ENCODE data around the gene MTA1.

MTA1 gene

DNA sequence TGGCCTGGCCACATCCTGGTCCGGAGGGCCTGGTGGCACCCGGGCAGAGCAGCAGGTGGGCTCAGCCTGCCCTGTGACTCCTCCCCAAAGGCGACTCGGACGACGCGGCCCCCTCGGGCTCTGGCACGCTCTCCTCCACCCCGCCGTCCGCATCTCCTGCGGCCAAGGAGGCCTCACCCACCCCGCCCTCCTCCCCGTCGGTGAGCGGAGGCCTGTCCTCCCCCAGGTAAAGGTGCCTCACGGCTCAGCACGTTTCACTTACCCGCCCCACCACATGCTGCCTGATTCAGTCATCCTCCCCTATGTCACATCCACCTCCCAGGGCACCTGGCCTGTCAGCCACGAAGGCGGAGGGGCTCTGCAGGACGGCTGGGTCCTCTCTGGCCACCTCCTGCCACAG is 28.1 kb upstream of the MTA1 start:
- TF ChIP-seq, protein P1, sequence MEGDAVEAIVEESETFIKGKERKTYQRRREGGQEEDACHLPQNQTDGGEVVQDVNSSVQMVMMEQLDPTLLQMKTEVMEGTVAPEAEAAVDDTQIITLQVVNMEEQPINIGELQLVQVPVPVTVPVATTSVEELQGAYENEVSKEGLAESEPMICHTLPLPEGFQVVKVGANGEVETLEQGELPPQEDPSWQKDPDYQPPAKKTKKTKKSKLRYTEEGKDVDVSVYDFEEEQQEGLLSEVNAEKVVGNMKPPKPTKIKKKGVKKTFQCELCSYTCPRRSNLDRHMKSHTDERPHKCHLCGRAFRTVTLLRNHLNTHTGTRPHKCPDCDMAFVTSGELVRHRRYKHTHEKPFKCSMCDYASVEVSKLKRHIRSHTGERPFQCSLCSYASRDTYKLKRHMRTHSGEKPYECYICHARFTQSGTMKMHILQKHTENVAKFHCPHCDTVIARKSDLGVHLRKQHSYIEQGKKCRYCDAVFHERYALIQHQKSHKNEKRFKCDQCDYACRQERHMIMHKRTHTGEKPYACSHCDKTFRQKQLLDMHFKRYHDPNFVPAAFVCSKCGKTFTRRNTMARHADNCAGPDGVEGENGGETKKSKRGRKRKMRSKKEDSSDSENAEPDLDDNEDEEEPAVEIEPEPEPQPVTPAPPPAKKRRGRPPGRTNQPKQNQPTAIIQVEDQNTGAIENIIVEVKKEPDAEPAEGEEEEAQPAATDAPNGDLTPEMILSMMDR (IDR thresholded peaks at IDR 0.05; ENCODE audit: borderline replicate concordance, control extremely low read depth, extremely low read depth, insufficient read depth, missing control alignments): no peak
- DNase-seq (ENCODE audit: low spot score): no peak
- in situ Hi-C loops (cut with MboI; ENCODE audit: low sequenced_read_pairs, unreplicated experiment): no loop called here

DNA sequence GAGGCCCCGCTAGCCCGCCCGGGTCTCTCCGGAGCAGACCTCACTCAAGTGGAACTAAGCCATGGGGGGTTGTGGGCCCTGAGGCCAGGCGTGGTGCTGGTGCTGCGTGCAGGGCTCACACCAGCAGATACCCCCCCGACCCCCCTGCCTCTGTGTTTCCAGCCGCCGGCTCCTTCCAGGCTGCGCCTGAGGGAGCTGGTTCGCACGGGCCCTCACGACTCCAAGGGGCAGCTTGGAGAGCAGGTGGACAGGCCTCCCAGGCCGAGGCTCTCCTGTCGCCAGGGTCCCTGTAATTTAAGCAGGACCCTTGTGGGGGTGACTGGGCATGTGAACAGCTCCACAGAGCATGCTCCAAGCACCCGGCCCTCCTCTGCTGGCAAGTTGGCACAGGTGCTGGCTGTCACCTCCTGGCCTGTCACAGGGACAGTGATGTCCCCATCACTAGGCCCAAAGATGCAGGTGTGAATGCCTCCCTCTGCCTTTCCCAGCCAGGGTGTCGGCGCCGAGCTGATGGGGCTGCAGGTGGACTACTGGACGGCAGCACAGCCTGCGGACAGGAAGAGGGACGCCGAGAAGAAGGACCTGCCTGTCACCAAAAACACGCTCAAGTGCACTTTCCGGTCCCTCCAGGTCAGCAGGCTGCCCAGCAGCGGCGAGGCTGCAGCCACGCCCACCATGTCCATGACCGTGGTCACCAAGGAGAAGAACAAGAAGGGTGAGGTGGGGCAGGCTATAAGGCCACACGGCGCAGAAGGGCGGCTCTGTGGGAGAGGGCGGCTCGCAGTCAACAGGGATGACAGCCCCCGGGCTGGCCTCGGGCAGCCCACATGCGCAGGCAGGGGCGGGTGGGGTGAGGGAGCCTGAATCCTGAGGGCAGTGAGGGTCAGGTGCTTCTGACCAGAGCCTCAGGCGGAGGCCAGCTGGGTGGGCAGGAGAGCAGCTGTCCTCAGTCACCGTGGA is 27.2 kb upstream of the MTA1 start:
- DNase-seq (ENCODE audit: low spot score): no peak
- TF ChIP-seq, protein P1 (IDR thresholded peaks at IDR 0.05; ENCODE audit: borderline replicate concordance, control extremely low read depth, extremely low read depth, insufficient read depth, missing control alignments): no peak
- in situ Hi-C loops (cut with MboI; ENCODE audit: low sequenced_read_pairs, unreplicated experiment): no loop called here

DNA sequence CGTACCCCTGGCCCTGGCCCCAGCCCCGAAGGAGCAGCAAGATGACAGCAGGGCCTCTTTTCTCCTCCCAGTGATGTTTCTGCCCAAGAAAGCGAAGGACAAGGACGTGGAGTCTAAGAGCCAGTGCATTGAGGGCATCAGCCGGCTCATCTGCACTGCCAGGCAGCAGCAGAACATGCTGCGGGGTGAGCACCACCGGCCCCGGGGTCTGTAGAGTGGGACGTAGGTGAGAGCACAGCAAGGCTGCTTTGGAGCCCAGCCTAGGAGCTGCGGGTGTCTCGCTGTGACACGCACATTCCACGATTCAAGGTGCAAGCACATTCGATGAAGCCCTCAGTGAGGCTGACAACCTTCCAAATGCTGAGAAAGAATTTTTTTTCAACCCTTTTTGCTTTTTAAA is 26.5 kb upstream of the MTA1 start:
- no peak for DNase-seq (ENCODE audit: low spot score)
- TF ChIP-seq, protein P1 (IDR thresholded peaks at IDR 0.05; ENCODE audit: borderline replicate concordance, control extremely low read depth, extremely low read depth, insufficient read depth, missing control alignments): no peak
- in situ Hi-C loops (cut with MboI; ENCODE audit: low sequenced_read_pairs, unreplicated experiment): no loop called here

DNA sequence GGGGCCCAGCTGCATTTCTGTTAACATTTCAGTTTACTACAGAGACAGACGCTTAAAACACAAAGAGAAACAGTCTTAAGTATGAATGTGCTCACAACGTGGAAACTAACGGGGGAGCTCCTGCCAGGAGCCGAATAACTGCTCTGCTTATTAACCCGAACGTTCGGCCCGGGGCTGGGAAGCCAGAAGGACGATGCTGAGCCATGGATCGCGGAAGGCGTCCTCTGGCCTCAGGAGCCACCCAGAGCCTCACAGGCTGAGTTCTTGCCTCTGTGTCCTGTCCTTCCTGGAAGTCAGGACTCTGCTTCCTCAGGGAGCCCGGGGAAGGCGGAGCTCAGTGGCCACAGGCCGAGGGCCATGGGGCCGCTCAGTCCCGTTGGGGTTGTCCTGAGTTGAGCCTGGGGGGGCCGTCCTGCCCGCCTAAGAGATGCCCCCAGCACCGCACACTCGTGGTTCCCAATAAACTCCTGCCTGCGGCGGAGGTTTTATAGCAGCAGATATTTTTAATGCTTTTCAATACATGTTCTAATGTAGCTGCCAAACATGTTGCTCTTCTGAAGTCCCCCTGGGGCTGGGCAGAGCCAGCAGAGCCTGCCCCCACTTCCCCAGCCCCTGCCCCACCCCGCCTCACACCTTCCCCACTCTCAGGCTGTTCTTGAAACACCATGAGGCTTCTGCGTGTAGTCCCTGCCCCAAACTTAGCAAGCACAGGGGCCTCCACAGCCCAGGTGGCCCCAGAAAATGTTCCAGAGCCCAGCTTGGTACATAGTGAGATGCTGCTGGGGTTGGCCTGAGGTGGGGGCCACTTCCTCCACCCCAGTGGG is 24.7 kb upstream of the MTA1 start:
- DNase-seq (ENCODE audit: low spot score): no peak
- TF ChIP-seq, protein P1 (IDR thresholded peaks at IDR 0.05; ENCODE audit: borderline replicate concordance, control extremely low read depth, extremely low read depth, insufficient read depth, missing control alignments): no peak
- in situ Hi-C loops (cut with MboI; ENCODE audit: low sequenced_read_pairs, unreplicated experiment): no loop called here

DNA sequence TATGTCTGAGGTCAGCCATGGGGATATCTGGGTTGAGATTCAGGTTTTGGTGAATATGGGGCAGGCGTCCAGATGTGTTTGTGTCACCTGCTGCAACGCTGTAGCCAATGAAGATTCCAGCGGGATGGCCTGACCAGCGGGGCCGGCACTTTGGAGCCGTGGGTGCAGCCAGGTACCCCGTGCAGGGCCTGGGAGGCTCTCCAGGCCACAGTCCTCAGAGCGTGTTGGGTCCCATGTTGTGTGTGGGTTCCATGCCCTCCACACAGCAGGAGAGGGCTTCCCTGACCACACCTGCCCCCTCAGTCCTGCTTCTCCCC is 24.1 kb upstream of the MTA1 start:
- DNase-seq (ENCODE audit: low spot score): no peak
- in situ Hi-C loops (cut with MboI; ENCODE audit: low sequenced_read_pairs, unreplicated experiment): no loop called here
- TF ChIP-seq, protein P1 (IDR thresholded peaks at IDR 0.05; ENCODE audit: borderline replicate concordance, control extremely low read depth, extremely low read depth, insufficient read depth, missing control alignments): no peak

DNA sequence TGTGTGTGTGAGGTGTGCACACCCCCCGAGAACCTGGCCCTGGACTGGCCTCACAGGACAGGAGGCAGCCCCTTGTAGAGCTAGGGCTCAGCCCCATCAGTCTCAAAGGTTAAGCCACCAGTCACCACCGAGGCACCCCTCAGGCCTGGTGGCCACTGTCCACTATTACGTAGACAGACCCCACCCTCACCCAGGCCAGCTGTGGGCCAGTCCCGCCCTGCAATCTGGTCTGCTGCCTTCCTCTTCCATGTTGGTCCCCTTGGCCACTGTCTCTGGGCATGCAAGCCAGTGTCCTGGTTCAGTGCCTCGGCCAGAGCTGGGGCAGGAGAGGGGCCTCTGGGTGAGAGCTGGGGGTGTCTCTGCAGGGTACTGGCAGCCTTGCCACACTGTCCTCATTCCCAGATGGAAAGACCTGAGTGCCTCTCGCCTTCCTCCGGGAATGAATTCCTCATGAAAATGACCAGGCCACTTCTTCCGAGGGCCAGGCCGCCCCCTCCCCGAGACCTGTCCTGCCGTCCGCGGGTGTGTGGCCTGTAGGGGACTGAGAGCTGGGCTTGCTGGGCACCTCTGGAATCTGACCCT is 22.2 kb upstream of the MTA1 start:
- TF ChIP-seq, protein P1 (IDR thresholded peaks at IDR 0.05; ENCODE audit: borderline replicate concordance, control extremely low read depth, extremely low read depth, insufficient read depth, missing control alignments): no peak
- no peak for DNase-seq (ENCODE audit: low spot score)
- in situ Hi-C loops (cut with MboI; ENCODE audit: low sequenced_read_pairs, unreplicated experiment): no loop called here
